ENCODE results near the gene KIF2C. TPM values are rescaled to one million over a fixed set of nuclear protein-coding genes. Genes with fewer than 3 reads are reported as not detected.

KIF2C gene
- total and polyA plus RNA-seq, 9 of the 15 experiments (the other 6 are each of a cell fraction or from before 2014, with no cell fraction given) = 84.9 to 226 (median 169) TPM

DNA sequence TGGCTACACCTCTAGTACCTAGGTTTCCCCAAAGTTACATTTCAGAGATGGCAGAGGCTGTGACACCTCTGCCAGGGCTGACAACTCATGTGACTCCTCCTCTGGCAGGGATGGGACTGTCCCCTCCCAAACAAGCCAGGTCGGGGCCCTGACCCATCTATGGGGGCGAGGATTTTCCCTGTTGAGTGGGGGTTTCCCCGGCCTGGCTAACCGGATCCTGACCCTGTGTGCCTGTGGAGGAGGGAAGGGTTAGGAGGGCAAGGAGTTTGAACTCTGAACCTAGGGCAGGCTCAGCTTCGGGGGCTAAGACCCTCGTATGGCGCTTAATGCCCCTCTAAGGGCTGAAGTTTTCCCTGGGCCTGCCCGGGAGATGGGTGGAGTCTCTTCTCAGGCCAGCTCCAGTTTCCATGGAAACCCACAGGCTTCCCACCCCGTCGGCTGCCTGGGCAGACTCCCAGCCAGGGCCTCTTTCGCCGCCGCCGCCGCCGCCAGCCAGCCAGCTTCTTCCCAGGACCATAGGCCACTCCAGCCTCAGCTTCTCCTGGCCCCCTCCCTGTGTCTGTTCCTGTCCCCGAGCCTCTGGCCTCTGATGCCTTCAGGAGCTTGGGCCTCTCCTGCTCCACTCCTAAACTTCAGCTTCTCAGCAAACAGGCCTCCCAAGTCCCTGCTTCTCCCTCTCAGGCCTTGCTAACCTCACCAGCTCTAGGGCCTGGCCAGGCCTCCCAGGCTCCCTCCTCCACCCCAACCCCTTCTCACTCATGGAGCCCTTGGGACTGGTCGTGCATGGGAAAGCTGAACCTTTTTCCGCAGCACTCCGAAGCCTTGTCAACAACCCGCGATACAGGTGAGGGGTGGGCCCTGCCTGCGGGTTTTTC lies 68.7 kb downstream of the KIF2C start, which contains the start of gene BTBD19 (continued):
- TF ChIP-seq ERF (CRISPR knock-in tag; IDR thresholded peaks at IDR 0.05) (peak; percentile 61; the same call in 1 of the 2 replicates), ZNF324 (CRISPR knock-in tag; IDR thresholded peaks at IDR 0.05) (peak; percentile 57), ZNF384 (IDR thresholded peaks at IDR 0.05; ENCODE audit: low read depth, low read length) (no peak), ZNF143 (CRISPR knock-in tag; IDR thresholded peaks at IDR 0.05) (no peak), CEBPZ (IDR thresholded peaks at IDR 0.05; ENCODE audit: borderline replicate concordance, low read depth, low read length) (no peak), HDAC6 (IDR thresholded peaks at IDR 0.05; ENCODE audit: low read depth, low read length) (0 out of 2 replicates have a peak, but pooled peaks have one; percentile 30), ZNF740 (CRISPR knock-in tag; IDR thresholded peaks at IDR 0.05) (no peak), ZNF740 (tag; IDR thresholded peaks at IDR 0.05) (peak; percentile 11 to 16; a peak in 1 of 4 replicates), MAZ (CRISPR knock-in tag; conservative IDR thresholded peaks at IDR 0.05 in 1 of 2, IDR thresholded peaks at IDR 0.05 in 1 of 2) (no peak; a peak in 1 of 4 replicates), RBM17 (IDR thresholded peaks at IDR 0.05; ENCODE audit: borderline replicate concordance, low read depth, low read length) (no peak), POU5F1 (IDR thresholded peaks at IDR 0.05; ENCODE audit: borderline replicate concordance, low read depth, low read length, partially characterized antibody) (no peak), HSF4 (CRISPR knock-in tag; IDR thresholded peaks at IDR 0.05; ENCODE audit: borderline replicate concordance) (0 out of 2 replicates have a peak, but pooled peaks have one; percentile 34), E2F3 (CRISPR knock-in tag; IDR thresholded peaks at IDR 0.05) (peak; percentile 68; the same call in 1 of the 2 replicates), NCOR1 (IDR thresholded peaks at IDR 0.05) (no peak; the same call in 1 of the 2 replicates), CREM (IDR thresholded peaks at IDR 0.05; ENCODE audit: low read depth) (peak; percentile 21; the same call in 1 of the 2 replicates), MEF2D (tag; conservative IDR thresholded peaks at IDR 0.05; ENCODE audit: low read depth) (peak; percentile 16; the same call in 1 of the 2 replicates), POLR2G (IDR thresholded peaks at IDR 0.05; ENCODE audit: low read depth, low read length) (peak; percentile 78), ZNF175 (CRISPR knock-in tag; IDR thresholded peaks at IDR 0.05; ENCODE audit: low read depth) (0 out of 2 replicates have a peak, but pooled peaks have one; percentile 26), ZNF311 (CRISPR knock-in tag; IDR thresholded peaks at IDR 0.05) (no peak; the same call in 1 of the 2 replicates), ZNF274 (IDR thresholded peaks at IDR 0.05; ENCODE audit: borderline replicate concordance, low read depth, low read length) (no peak), SMC3 (conservative IDR thresholded peaks at IDR 0.05; ENCODE audit: insufficient read depth, low read depth, low read length) (no peak), ID3 (CRISPR knock-in tag; IDR thresholded peaks at IDR 0.05) (no peak), ID3 (tag; IDR thresholded peaks at IDR 0.05) (peak; percentile 10)

Measured in K562 (cell line).